AG08395 (cell line): ENCODE measurements around the gene PGLYRP4.

ENCODE experiments used
- DNase-seq: peaks from one replicate; pipeline ENCODE4 v3.0.0; 2012; ENCODE audit warnings: mixed read lengths, low spot score

Gene PGLYRP4

GRCh38 chr1:153375511-153375910 is 26.9 kb upstream of the PGLYRP4 start, which contains the start of gene S100A12:
TSS of gene S100A12 (minus strand) at chr1:153375621. CDS start at chr1:153374592, 1,029 bp downstream.
- DNase-seq: peak; percentile 65

DNA sequence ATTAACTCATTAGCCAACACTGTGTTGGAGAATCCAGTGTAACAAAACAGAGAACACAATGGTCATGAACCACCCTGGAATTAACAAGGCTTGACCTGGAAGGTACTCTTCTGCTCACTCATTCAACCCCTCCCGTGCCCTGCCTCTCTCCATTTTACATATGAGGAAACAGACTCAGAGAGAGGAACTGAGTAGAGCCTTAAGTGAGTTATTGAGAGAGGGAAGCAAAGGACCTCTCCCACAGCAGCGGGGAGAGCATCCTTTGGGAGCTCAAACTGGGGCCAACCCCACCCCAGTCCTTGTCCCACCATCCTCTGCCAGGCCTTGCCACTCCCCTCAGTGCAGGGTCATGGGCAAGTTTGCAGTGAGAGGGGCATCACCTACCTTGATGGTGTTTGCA is 25.4 kb upstream of the PGLYRP4 start:
- DNase-seq: no peak

DNA sequence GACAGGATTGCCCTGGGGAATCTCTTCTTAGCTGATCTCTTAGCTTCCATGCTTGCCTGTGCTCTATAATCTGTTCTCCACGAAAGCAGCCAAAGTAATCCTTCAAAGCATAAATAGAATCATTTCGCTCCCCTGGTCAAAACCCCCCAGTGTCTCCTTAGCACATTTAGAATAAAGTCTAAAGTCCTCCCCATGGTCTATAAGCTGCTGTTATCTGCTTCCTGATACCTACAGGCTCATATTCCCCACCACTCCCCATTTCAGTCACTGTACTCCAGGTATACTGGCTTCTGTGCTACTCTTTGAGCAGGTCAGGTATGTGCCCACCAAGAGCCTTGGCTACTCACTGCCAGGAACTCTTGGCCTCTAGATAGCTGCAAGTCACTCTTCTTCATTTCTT is 23.9 kb upstream of the PGLYRP4 start:
- no peak for DNase-seq

DNA sequence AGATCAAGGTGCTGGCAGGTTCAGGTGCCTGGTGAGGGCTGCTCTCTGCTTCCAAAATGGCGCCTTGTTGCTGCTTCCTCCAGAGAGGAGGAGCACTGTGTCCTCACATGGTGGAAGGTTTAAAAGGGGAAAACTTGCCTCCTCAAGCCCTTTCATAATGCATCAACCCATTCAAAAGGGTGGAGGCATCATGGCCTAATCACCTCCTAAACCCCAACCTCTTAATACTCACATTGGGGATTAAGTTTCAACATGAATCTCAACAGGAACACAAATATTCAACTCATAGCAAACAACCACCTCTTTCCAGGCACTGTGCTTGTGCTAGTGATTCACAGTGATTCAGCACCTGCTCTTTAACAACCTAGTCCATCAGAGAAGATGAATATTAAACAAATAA is 22.6 kb upstream of the PGLYRP4 start:
- DNase-seq: no peak

GRCh38 chr1:153370146-153370545 is 21.5 kb upstream of the PGLYRP4 start:
- no peak for DNase-seq

GRCh38 chr1:153368495-153368894 is 19.9 kb upstream of the PGLYRP4 start:
- no peak for DNase-seq

DNA sequence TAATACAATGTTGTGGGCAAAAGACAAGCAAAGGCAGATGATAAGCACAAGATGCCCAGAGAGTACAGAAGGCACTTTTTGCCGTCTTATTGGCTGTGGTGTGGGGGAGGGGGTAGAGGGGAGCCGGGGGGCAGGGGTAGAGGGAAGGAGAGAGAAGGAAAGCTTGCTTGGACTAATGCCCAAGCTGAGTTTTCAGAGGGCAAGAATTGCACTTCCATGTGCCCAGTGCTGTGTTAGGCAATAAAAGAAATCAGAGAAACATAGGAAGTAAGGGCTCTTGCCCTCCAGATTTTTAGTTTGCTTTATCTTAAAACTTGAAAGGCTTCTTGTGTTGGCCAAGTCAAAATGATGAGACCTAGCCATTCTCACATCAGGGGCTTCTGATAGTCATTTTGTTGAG is 18.4 kb upstream of the PGLYRP4 start:
- DNase-seq: no peak

DNA sequence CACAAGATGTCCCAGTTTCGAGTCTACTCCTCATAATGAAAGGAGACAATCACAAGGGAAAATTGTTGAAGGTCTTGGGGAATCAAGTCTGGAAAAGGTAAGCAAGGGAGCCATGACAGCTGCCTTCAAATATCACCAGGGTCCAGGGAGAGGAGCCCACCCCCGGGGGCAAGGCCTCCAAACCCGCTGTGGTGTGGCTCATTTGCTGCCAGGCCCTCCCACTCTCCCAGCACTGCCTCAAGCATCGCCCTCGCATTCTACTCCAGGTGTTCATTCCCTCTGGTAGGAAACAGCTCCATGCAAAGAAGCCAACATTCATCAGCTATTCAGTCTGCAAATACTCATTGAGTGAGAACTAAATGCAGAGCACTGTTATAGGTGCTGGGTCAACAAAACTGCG is 17.6 kb upstream of the PGLYRP4 start:
- DNase-seq: no peak

DNA sequence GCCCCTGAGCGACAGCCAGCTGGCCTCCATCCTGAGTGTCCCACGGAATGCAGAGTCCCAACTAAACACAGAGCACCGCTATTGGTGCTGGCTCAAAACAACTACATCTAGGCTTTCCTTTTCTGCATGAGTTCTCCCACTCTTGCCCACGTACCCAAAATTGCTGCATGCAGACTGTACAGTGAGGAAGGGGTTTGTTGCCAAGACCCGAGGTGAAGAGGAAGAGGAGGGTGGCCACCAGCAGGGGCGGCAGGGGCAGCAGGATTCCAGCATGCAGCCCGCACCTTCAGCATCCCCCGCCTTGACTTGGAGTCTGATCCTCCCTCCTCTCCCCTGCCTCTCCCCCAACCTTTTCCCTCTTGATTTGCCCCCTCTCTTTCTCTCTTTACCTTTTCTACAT is 17.1 kb upstream of the PGLYRP4 start:
- DNase-seq: no peak

DNA sequence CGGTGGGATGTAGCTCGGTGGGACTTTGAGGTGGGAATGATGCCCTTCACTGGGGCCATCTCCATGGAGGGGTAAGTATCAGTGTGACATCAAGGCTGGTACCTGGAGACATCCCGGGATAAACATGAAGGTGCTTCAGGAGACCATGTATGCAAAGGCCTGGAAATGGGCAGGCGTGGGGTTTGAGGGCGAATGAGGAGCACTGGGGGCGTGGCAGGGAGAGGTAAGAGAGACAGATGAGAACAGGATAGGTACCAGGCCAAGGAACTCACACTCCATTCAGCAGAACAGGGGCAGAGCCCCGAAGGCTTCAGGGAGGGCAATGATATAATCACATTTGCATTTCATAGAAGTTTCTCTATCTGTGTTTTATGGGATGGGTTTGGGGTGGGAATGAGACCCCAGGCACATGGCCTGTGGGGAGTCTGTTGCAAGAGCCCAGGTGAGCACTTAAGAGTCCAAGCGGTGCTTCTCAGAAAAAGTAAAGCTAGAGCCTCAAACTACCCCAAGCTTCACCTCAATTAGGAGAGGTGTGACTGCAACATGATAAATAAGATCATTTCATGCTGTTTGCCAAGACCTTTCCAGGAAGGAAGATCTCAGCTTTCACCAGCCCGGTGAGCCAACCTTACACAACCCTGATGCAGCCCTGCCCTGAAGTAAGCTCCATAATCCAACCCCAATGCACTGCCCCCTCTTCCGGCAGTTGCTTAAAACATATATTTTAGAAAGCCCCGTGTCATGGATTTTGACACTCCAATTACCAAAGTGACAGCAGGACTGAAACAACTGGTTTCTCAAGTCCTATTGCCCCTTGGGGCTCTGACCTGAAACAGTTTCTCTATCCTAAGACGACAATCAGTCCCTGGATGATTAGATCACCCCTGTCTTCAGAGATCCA is 16.4 kb upstream of the PGLYRP4 start:
- DNase-seq: no peak

DNA sequence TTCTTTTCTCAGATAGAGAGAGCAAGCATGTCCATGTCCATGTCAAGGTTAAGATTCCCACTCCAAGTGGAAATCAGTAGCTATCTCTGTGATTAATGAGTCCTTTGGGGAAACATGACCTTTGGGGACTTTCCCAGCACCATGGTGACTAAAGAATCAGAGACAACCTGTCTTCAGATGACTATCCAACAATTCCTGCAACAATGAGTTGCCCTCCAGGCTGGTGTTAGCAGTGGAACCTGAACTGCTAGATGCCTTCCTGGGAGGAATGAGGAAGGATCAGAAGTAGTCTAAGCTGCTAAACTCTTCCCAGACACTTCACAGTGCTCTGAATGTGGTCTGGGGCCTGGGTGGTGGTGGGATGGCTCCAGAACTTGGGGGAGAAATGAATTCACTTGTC is 15.5 kb upstream of the PGLYRP4 start:
- no peak for DNase-seq

- DNase-seq: no peak
Measured at GRCh38 chr1:153363641-153364040, 15.0 kb upstream of the PGLYRP4 start.

DNA sequence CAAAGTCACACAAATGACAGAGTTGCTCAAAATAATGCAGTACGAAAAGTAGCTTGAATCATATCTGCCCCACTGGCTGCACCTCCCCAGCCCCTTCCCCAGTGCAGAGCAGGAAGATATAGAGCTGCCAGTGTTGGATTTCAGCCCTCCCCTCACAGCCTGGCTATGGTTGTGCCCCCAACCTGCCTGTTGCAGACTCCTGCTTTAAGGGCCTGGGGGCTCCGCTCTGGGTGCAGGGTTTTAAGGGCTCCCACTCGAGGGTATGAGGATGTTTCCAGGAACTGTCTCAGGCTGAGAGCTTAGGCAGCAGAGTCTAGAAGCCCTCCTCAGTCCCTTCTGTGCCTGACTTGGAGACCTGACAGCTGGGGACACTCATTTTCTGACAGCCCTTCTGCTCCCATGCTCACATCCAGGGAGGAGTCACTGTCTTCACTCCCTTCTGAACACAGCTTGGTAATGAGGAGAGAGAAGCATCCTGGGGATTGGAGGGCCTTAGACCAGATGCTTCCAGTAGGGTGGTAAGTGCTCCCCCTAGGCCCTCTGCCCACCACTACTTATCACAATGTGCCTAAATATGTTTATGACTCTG is 13.6 kb upstream of the PGLYRP4 start:
- DNase-seq: no peak

DNA sequence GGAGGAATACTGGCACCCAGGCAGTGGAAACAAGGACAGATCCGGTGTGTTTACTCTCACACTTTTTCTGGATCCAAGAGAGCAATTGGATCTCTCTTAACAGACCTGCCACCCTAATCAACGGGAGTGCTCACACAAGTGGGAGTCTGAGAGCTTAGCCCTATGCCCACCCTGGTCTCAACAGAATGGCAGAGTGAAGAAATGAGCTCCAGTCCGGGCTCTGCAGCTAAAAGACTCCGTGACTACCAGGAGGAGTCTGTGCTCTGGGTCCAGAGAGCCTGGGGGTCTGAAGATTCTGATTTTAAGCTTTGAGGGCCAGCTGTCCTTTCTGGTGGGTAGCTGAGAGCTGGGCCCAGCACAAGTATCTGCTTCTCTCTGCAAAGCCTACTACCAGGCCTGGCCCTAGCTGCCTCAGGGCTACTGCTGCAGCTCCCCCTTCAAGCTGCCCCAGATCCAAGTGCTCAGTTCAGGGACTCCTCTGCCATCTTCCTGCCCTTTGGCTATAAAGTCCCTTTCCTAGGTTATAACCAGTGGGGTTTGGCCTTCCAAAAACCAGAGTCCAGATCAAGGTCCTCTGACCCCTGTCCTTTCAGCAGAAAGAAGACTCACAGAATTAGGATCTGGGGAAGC is 13.0 kb upstream of the PGLYRP4 start:
- DNase-seq: no peak

DNA sequence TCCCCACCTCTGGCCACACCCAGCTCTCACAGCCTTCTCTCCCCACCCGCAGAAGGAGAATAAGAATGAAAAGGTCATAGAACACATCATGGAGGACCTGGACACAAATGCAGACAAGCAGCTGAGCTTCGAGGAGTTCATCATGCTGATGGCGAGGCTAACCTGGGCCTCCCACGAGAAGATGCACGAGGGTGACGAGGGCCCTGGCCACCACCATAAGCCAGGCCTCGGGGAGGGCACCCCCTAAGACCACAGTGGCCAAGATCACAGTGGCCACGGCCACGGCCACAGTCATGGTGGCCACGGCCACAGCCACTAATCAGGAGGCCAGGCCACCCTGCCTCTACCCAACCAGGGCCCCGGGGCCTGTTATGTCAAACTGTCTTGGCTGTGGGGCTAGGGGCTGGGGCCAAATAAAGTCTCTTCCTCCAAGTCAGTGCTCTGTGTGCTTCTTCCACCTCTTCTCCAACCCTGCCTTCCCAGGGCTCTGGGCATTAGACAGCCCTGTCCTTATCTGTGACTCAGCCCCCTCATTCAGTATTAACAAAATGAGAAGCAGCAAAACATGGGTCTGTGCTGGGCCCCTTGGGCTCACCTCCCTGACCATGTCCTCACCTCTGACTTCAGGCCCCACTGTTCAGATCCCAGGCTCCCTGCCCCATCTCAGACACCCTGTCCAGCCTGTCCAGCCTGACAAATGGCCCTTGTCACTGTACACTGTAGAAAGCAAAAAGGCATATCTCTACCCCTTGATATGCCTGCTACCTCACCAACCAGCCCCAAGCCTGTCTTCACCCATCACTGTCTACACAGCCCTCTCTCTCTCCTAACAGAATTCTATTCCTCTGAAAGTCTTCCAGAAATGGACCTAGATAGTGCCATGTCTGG is 12.2 kb upstream of the PGLYRP4 start:
- DNase-seq: no peak

DNA sequence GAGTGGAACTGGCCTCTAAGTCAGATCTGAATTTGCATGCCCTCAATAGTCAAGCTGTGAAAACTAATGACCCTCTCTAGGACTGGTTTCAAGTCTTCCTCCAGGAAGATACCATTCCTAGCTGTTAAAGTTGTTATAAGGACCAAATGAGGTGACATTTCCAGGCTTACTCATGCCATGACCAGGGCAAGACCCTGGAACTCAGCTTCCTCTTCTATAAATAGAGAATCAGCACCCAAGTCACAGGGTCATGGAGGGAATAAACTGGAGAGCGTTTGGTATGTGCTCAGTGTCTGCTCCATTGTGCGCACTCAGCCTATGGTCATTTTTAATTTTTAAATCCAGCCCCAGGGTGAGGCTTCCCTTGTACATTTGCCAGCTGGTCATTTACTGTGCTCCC is 11.5 kb upstream of the PGLYRP4 start:
- no peak for DNase-seq

- DNase-seq: no peak
Measured at GRCh38 chr1:153359241-153359640, 10.6 kb upstream of the PGLYRP4 start.

DNA sequence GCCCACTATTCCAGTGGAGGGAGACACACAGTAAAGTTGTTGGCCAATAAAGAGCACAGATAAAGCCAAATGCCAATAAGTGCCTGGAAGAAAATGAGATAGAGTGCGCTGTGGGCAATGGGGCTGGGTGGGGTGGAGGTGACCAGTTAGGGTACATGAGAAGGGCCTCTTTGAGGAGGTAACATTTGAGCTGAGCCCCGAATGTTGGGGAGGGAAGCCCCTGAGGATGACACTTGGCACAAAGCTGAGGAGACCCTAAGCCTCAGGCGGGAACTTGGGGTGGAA is 10.0 kb upstream of the PGLYRP4 start:
- no peak for DNase-seq

- DNase-seq: no peak
Measured at GRCh38 chr1:153357853-153358690, 9.4 kb upstream of the PGLYRP4 start, which contains the start of gene S100A9. TSS of gene S100A9 (plus strand) at chr1:153357854. CDS start at chr1:153358284, 430 bp downstream.

- no peak for DNase-seq
Measured at GRCh38 chr1:153357076-153357852, 8.6 kb upstream of the PGLYRP4 start.
